H1 (cell line): ENCODE measurements around the gene MYRIP. TPM values are rescaled to one million over a fixed set of nuclear protein-coding genes. Genes with fewer than 3 reads are reported as not detected.

Experiments
- CTCF ChIA-PET: fragments of 300-600 bp; sonication (Branson Sonifier 250); formaldehyde crosslinking; loops from one replicate; lab custom pipeline; 2021; ENCODE audit not compliant: partially characterized antibody; lab: Charles Lee
- POLR2A ChIA-PET: fragments of 300-600 bp; sonication (Branson Sonifier 250); formaldehyde crosslinking; loops from one replicate; lab custom pipeline; 2021; ENCODE audit warnings: inconsistent platforms; ENCODE audit not compliant: partially characterized antibody; lab: Charles Lee
- DNase-seq, 2 experiments: peaks; one replicate each; pipeline versions ENCODE4 v3.0.0 to v3.0.0-alpha.2; 2010 to 2022; ENCODE audit warnings: low spot score in 2 of 2, low read depth in 1 of 2, mixed read lengths in 1 of 2
- FAIRE-seq: peaks from 2 replicates; lab custom pipeline; 2011; peaks lifted over from hg19 to GRCh38; lab: Jason Lieb, UNC
- H2AFZ ChIP-seq: 2 replicates; pipeline ENCODE4 v1.8.1; 2012; ENCODE audit warnings: low read length, inconsistent platforms
- H2AK5ac ChIP-seq: 2 replicates; pipeline ENCODE4 v1.6.1; 2013; ENCODE audit warnings: low read depth, low read length
- H2BK120ac ChIP-seq: replicated peaks from 2 replicates; pipeline ENCODE3; 2013; ENCODE audit warnings: low read depth, low read length, inconsistent platforms
- H2BK12ac ChIP-seq: 2 replicates; pipeline ENCODE4 v1.6.1; 2013; ENCODE audit warnings: low read depth, low read length
- H2BK15ac ChIP-seq: 2 replicates; pipeline ENCODE4 v1.6.1; 2013; ENCODE audit warnings: low read length
- H2BK20ac ChIP-seq: 2 replicates; pipeline ENCODE4 v1.6.1; 2013; ENCODE audit warnings: low read length
- H2BK5ac ChIP-seq: 2 replicates; pipeline ENCODE4 v1.6.1; 2013; ENCODE audit warnings: low read depth, low read length
- H3K14ac ChIP-seq: 2 replicates; pipeline ENCODE4 v1.6.1; 2013; ENCODE audit warnings: inconsistent platforms; ENCODE audit not compliant: insufficient read length
- H3K18ac ChIP-seq: 2 replicates; pipeline ENCODE4 v1.6.1; 2013; ENCODE audit warnings: low read length; ENCODE audit errors: extremely low read depth
- H3K23ac ChIP-seq: 2 replicates; pipeline ENCODE4 v1.6.1; 2013; ENCODE audit warnings: inconsistent platforms; ENCODE audit not compliant: insufficient read length
- H3K23me2 ChIP-seq: 2 replicates; pipeline ENCODE4 v1.6.1; 2013; ENCODE audit warnings: low read depth, low read length
- H3K27ac ChIP-seq: 2 replicates; pipeline ENCODE4 v1.6.1; 2011; ENCODE audit warnings: low read depth, low read length, inconsistent platforms
- H3K27me3 ChIP-seq, 4 experiments: replicated peaks in 1 of 4; 1 replicate in 1 of 4; 2 replicates in 3 of 4; pipeline versions ENCODE4 v1.6.1 to v1.8.1; 2011 to 2013; ENCODE audit warnings: low read length in 3 of 4, mild to moderate bottlenecking in 3 of 4, inconsistent platforms in 2 of 4, mixed read lengths in 2 of 4, moderate library complexity in 1 of 4; ENCODE audit not compliant: control insufficient read depth in 3 of 4, insufficient read depth in 3 of 4; ENCODE audit errors: extremely low read depth in 1 of 4
- H3K36me3 ChIP-seq, 4 experiments: 2 replicates each; pipeline versions ENCODE4 v1.6.1 to v1.8.1; 2011 to 2013; ENCODE audit warnings: mild to moderate bottlenecking in 4 of 4, low read length in 3 of 4, moderate library complexity in 2 of 4, control low read depth in 1 of 4, inconsistent platforms in 1 of 4; ENCODE audit not compliant: insufficient read depth in 4 of 4, control insufficient read depth in 2 of 4
- H3K4ac ChIP-seq: replicated peaks from 2 replicates; pipeline ENCODE3; 2013; ENCODE audit warnings: low read length, low read depth, mixed read lengths, inconsistent platforms; ENCODE audit not compliant: insufficient read length
- H3K4me1 ChIP-seq, 4 experiments: replicated peaks in 1 of 4; 1 replicate in 1 of 4; 2 replicates in 3 of 4; pipeline versions ENCODE4 v1.6.1 to v1.8.1; 2011 to 2013; ENCODE audit warnings: low read length in 3 of 4, inconsistent platforms in 2 of 4, mixed read lengths in 1 of 4; ENCODE audit not compliant: insufficient read depth in 4 of 4, control insufficient read depth in 3 of 4
- H3K4me2 ChIP-seq, 2 experiments: 2 replicates each; pipeline versions ENCODE4 v1.6.1 to v1.8.1; 2011 to 2013; ENCODE audit warnings: low read depth in 2 of 2, low read length in 2 of 2, control low read depth in 1 of 2, inconsistent platforms in 1 of 2, mild to moderate bottlenecking in 1 of 2; ENCODE audit not compliant: insufficient read depth in 1 of 2
- H3K4me3 ChIP-seq, 4 experiments: fragments of 200-600, 300-600 bp in 1 of 4; sonication (generic), shearing (Covaris generic), sonication (Bioruptor Twin) in 1 of 4; 2 replicates each; pipeline versions ENCODE4 v1.5.1 to v1.8.1; 2011 to 2016; ENCODE audit warnings: low read length in 4 of 4, low read depth in 3 of 4, control low read depth in 2 of 4, inconsistent platforms in 2 of 4, mild to moderate bottlenecking in 2 of 4, mixed read lengths in 1 of 4, moderate library complexity in 1 of 4; ENCODE audit not compliant: insufficient read depth in 2 of 4; ENCODE audit errors: extremely low read depth in 1 of 4
- H3K56ac ChIP-seq: replicated peaks from 2 replicates; pipeline ENCODE3; 2013; ENCODE audit warnings: low read depth, mild to moderate bottlenecking, mixed read lengths, low read length, inconsistent platforms; ENCODE audit not compliant: insufficient read length
- H3K79me1 ChIP-seq: 2 replicates; pipeline ENCODE4 v1.6.1; 2013; ENCODE audit warnings: low read depth, low read length, control low read depth
- H3K79me2 ChIP-seq, 2 experiments: 2 replicates each; pipeline versions ENCODE4 v1.6.1 to v1.8.1; 2012 to 2013; ENCODE audit warnings: low read length in 2 of 2, mild to moderate bottlenecking in 2 of 2, inconsistent platforms in 1 of 2; ENCODE audit not compliant: insufficient read depth in 2 of 2, control insufficient read depth in 1 of 2
- H3K9ac ChIP-seq, 4 experiments: replicated peaks in 1 of 4; 1 replicate in 1 of 4; 2 replicates in 3 of 4; pipeline versions ENCODE4 v1.6.1 to v1.8.1; 2011 to 2013; ENCODE audit warnings: low read depth in 3 of 4, low read length in 3 of 4, control low read depth in 2 of 4, mild to moderate bottlenecking in 2 of 4, moderate library complexity in 2 of 4, inconsistent platforms in 1 of 4; ENCODE audit errors: extremely low read depth in 1 of 4
- H3K9me3 ChIP-seq, 2 experiments: 2 replicates each; pipeline versions ENCODE4 v1.6.1 to v1.8.1; 2012 to 2013; ENCODE audit warnings: mild to moderate bottlenecking in 2 of 2, moderate library complexity in 2 of 2, control low read depth in 1 of 2, inconsistent platforms in 1 of 2, low read depth in 1 of 2, low read length in 1 of 2, mixed read lengths in 1 of 2; ENCODE audit not compliant: insufficient read depth in 2 of 2
- H4K20me1 ChIP-seq, 2 experiments: replicated peaks in 1 of 2; 2 replicates each; pipeline versions ENCODE3 to v1.8.1; 2011 to 2013; ENCODE audit warnings: inconsistent platforms in 2 of 2, low read length in 2 of 2, mild to moderate bottlenecking in 1 of 2; ENCODE audit not compliant: insufficient read depth in 2 of 2, control insufficient read depth in 1 of 2
- H4K5ac ChIP-seq: 2 replicates; pipeline ENCODE4 v1.6.1; 2013; ENCODE audit warnings: low read length, low read depth, mixed read lengths, inconsistent platforms; ENCODE audit not compliant: insufficient read length
- H4K8ac ChIP-seq: 2 replicates; pipeline ENCODE4 v1.8.0; 2013; ENCODE audit warnings: mild to moderate bottlenecking, moderate library complexity, low read length, inconsistent platforms; ENCODE audit not compliant: insufficient read depth; ENCODE audit errors: extremely low read depth
- H4K91ac ChIP-seq: replicated peaks from 2 replicates; pipeline ENCODE3; 2013; ENCODE audit warnings: low read length, mixed read lengths, inconsistent platforms; ENCODE audit not compliant: insufficient read length
- CHD2 ChIP-seq: IDR thresholded peaks from 2 replicates; pipeline ENCODE4 v1.6.1; 2012; ENCODE audit warnings: low read length, improper control_type of control experiment
- CTBP2 ChIP-seq: IDR thresholded peaks from 2 replicates; pipeline ENCODE4 v1.7.0; 2011; ENCODE audit warnings: borderline replicate concordance, mild to moderate bottlenecking, moderate library complexity, mixed read lengths, low read length; ENCODE audit not compliant: insufficient read depth, insufficient read length
- CTCF ChIP-seq, 3 experiments: IDR thresholded peaks; 1 replicate in 2 of 3; 2 replicates in 1 of 3; pipeline versions ENCODE4 v1.5.1 to v1.6.1; 2011; ENCODE audit warnings: low read length in 3 of 3, mild to moderate bottlenecking in 3 of 3, inconsistent platforms in 2 of 3, low read depth in 1 of 3, moderate library complexity in 1 of 3; ENCODE audit not compliant: insufficient read depth in 1 of 3; ENCODE audit errors: control extremely low read depth in 1 of 3
- EP300 ChIP-seq, 2 experiments: IDR thresholded peaks; 1 replicate in 1 of 2; 2 replicates in 1 of 2; pipeline ENCODE4 v1.6.1; 2011 to 2012; ENCODE audit warnings: low read depth in 2 of 2, low read length in 2 of 2, mild to moderate bottlenecking in 2 of 2, borderline replicate concordance in 1 of 2, inconsistent platforms in 1 of 2, moderate library complexity in 1 of 2
- GABPA ChIP-seq: IDR thresholded peaks from 2 replicates; pipeline ENCODE4 v1.6.1; 2011; ENCODE audit warnings: mild to moderate bottlenecking, low read length, moderate library complexity, borderline replicate concordance; ENCODE audit not compliant: insufficient read depth
- JUN ChIP-seq: IDR thresholded peaks from 2 replicates; pipeline ENCODE4 v1.6.1; 2011; ENCODE audit warnings: low read depth, mild to moderate bottlenecking, improper control_type of control experiment, low read length
- NANOG ChIP-seq: IDR thresholded peaks from 2 replicates; pipeline ENCODE4 v1.6.1; 2011; ENCODE audit warnings: low read length, low read depth, mild to moderate bottlenecking, inconsistent platforms; ENCODE audit not compliant: insufficient read depth, poor library complexity, severe bottlenecking
- NRF1 ChIP-seq: IDR thresholded peaks from 2 replicates; pipeline ENCODE4 v1.6.1; 2011; ENCODE audit warnings: mild to moderate bottlenecking, low read depth, low read length, improper control_type of control experiment
- RXRA ChIP-seq: IDR thresholded peaks from 2 replicates; pipeline ENCODE4 v1.6.1; 2011; ENCODE audit warnings: low read depth, mild to moderate bottlenecking, low read length, moderate library complexity; ENCODE audit not compliant: insufficient read depth
- TBP ChIP-seq: IDR thresholded peaks from 2 replicates; pipeline ENCODE4 v1.6.1; 2011; ENCODE audit warnings: low read depth, low read length, improper control_type of control experiment
- TEAD4 ChIP-seq: IDR thresholded peaks from 2 replicates; pipeline ENCODE4 v1.6.1; 2012; ENCODE audit warnings: low read depth, low read length, inconsistent platforms, mixed read lengths
- WGBS, 2 experiments: shearing (Covaris generic) in 1 of 2; methylation state at CpG; one replicate each; pipeline versions ENCODE4 v1.1.6 to v1.1.7; 2013 to 2015; ENCODE audit warnings: low lambda C conversion rate in 2 of 2, mixed read lengths in 2 of 2, inconsistent platforms in 1 of 2, low coverage in 1 of 2, missing lambda C conversion rate in 1 of 2; ENCODE audit not compliant: insufficient replicate concordance in 2 of 2, insufficient coverage in 1 of 2, insufficient read length in 1 of 2; ENCODE audit errors: extremely low coverage in 1 of 2, missing lambda C conversion rate in 1 of 2; 5-methylcytosine and 5-hydroxymethylcytosine counted together
- polyA plus RNA-seq, 7 experiments: library from polyadenylated mRNA; depleted of rRNA in 3 of 7; stranded (reverse) in 5 of 7; unstranded in 2 of 7; fragments of >200 nt in 5 of 7; fragments of 200-250 nt in 2 of 7; gene quantifications; 1 replicate in 5 of 7; 2 replicates in 1 of 7; 4 replicates in 1 of 7; pipeline versions ENCODE4 v1.2.1 to v1.2.3, GENCODE V29; 2011 to 2013; ENCODE audit warnings: missing spikeins in 2 of 7, mixed read lengths in 2 of 7
- total RNA-seq: library from RNA; stranded (reverse); fragmentation: NEBNext Ultra II Directional; extraction: Animal tissue kit (Norgen Biotek cat#: 25700); gene quantifications from 2 replicates; pipeline ENCODE4 v1.2.1, GENCODE V29; 2021

Gene MYRIP
- total and polyA plus RNA-seq, 2 of the 8 experiments (the other 6 are each of a cell fraction or from before 2014, with no cell fraction given): 0.54 to 4.3 TPM

- Histone ChIP-seq H4K8ac (no peak overlapping the region), H3K4me2 (no peak overlapping the region), H3K14ac (no peak overlapping the region), H2AFZ (no peak overlapping the region), H3K36me3 (no peaks in the 10 kb centered on the region), H2BK120ac (no peak overlapping the region), H3K9me3 (no peaks in the 10 kb centered on the region), H3K23me2 (no peaks in the 10 kb centered on the region), H3K9ac (no peak overlapping the region), H3K18ac (no peak overlapping the region), H3K23ac (no peak overlapping the region), H2BK12ac (no peak overlapping the region), H4K91ac (no peak overlapping the region), H4K20me1 (no peaks in the 10 kb centered on the region), H3K56ac (no peak overlapping the region), H3K79me2 (no peaks in the 10 kb centered on the region), H3K27me3 (no peaks in the 10 kb centered on the region; a peak in 1 of 7 replicates), H2BK5ac (no peak overlapping the region), H3K4me1 (no peaks in the 10 kb centered on the region), H3K79me1 (no peaks in the 10 kb centered on the region), H2BK20ac (no peak overlapping the region), H3K4me3 (no peak overlapping the region), H4K5ac (no peak overlapping the region), H3K27ac (no peak overlapping the region), H3K4ac (no peak overlapping the region), H2AK5ac (no peak overlapping the region), H2BK15ac (no peak overlapping the region)
- FAIRE-seq (no peak), DNase-seq (no peak)
- WGBS, 2 experiments: 79% methylated on average over 2 of the region's 2 CpGs; no CpG with 5 or more reads in 1 of the 2 experiments
- TF ChIP-seq EP300 (IDR thresholded peaks at IDR 0.05; ENCODE audit: borderline replicate concordance in 1 of 2, low read depth in 2 of 2, low read length in 2 of 2): no peak
- no peak for TF ChIP-seq CTBP2
- no peak for TF ChIP-seq NRF1
- TF ChIP-seq TBP: no peak
- no peak for TF ChIP-seq CTCF (IDR thresholded peaks at IDR 0.05; ENCODE audit: control extremely low read depth in 1 of 3, insufficient read depth in 1 of 3, low read depth in 1 of 3, low read length in 3 of 3)
- no peak for TF ChIP-seq CHD2
- no peak for TF ChIP-seq GABPA
- TF ChIP-seq JUN: no peak
- TF ChIP-seq NANOG: no peak
- TF ChIP-seq TEAD4: no peak
- TF ChIP-seq RXRA: no peak
- POLR2A ChIA-PET: no interaction called here
- CTCF ChIA-PET: no interaction called here
These were observed 397.1 kb downstream of the MYRIP start for GRCh38 chr3:40206522-40206921.
